IMR-90 (cell line): Measurements from ENCODE around the gene RPA4.

Experiments
- BHLHE40 ChIP-seq: fragments of 150-350 bp; IDR thresholded peaks from 2 replicates; pipeline ENCODE4 v1.6.1; 2016; ENCODE audit warnings: mild to moderate bottlenecking, low read depth, low read length
- CEBPB ChIP-seq: IDR thresholded peaks from 2 replicates; pipeline ENCODE4 v1.6.1; 2012; ENCODE audit warnings: low read depth, low read length, improper control_type of control experiment
- CHD1 ChIP-seq: IDR thresholded peaks from 2 replicates; pipeline ENCODE4 v1.6.1; 2012; ENCODE audit warnings: low read depth, low read length, improper control_type of control experiment
- ELK1 ChIP-seq: fragments of 150-350 bp; IDR thresholded peaks from 2 replicates; pipeline ENCODE4 v1.6.1; 2016; ENCODE audit warnings: low read depth, mild to moderate bottlenecking, low read length, moderate library complexity, borderline replicate concordance
- FOS ChIP-seq: fragments of 150-350 bp; IDR thresholded peaks from 2 replicates; pipeline ENCODE4 v1.6.1; 2016; ENCODE audit warnings: low read depth, low read length
- MAZ ChIP-seq: IDR thresholded peaks from 2 replicates; pipeline ENCODE4 v1.6.1; 2012; ENCODE audit warnings: low read depth, mild to moderate bottlenecking, low read length, improper control_type of control experiment, moderate library complexity, borderline replicate concordance
- MXI1 ChIP-seq: IDR thresholded peaks from 2 replicates; pipeline ENCODE4 v1.6.1; 2012; ENCODE audit warnings: low read depth, mild to moderate bottlenecking, low read length, moderate library complexity, borderline replicate concordance
- POLR2A ChIP-seq: IDR thresholded peaks from 2 replicates; pipeline ENCODE4 v1.6.1; 2012; ENCODE audit warnings: mild to moderate bottlenecking, low read depth, low read length
- RAD21 ChIP-seq: IDR thresholded peaks from 2 replicates; pipeline ENCODE4 v1.6.1; 2012; ENCODE audit warnings: low read length, improper control_type of control experiment
- RCOR1 ChIP-seq: IDR thresholded peaks from 2 replicates; pipeline ENCODE4 v1.6.1; 2012; ENCODE audit warnings: mild to moderate bottlenecking, low read length, improper control_type of control experiment; ENCODE audit not compliant: insufficient replicate concordance
- SMC3 ChIP-seq: fragments of 150-350 bp; IDR thresholded peaks from 2 replicates; pipeline ENCODE4 v1.6.1; 2016; ENCODE audit warnings: low read depth, mild to moderate bottlenecking, antibody characterized with exemption, low read length, moderate library complexity
- USF2 ChIP-seq: fragments of 150-350 bp; IDR thresholded peaks from 2 replicates; pipeline ENCODE4 v1.6.1; 2017; ENCODE audit warnings: mild to moderate bottlenecking, antibody characterized with exemption, low read length, low read depth
- TF ChIP-seq, protein P1 (sequence below): conservative IDR thresholded peaks from 2 replicates; pipeline ENCODE4 v1.5.1; 2012; ENCODE audit warnings: mild to moderate bottlenecking, low read depth, low read length, improper control_type of control experiment

DNA sequence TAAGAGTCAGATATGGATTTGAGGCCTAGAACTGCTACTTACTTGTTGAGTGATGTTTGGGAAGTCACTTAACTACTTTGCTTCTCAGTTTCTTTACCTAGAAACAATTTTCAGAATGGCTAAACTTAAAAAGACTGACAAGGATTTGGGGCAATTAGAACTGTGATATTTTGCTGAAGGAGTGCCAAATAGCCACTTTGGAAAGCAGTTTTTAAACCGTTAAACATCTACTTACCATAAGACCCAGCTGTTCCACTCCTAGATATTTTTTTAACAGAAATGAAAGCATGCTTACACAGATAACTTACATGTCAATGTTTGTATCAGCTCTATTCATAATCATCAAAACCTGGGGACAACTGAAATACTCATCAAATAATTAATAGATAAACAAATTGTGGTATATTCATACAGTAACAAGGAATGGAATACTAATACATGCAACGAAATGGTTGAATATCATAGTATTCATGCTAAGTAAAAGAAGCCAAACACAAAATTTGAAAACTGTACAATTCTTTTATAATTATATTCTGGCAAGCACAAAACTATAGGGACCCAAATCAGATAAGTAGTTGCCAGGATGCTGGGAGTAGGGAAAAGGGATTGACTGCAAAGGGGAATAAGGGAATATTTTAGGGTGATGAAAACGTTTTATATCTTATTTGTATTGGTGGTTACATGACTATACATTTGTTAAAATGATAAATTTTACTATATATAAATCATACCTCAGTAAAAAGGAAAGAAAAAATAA is 24.0 kb downstream of the RPA4 start:
- no peak for TF ChIP-seq CEBPB
- no peak for TF ChIP-seq SMC3
- TF ChIP-seq, protein P1, sequence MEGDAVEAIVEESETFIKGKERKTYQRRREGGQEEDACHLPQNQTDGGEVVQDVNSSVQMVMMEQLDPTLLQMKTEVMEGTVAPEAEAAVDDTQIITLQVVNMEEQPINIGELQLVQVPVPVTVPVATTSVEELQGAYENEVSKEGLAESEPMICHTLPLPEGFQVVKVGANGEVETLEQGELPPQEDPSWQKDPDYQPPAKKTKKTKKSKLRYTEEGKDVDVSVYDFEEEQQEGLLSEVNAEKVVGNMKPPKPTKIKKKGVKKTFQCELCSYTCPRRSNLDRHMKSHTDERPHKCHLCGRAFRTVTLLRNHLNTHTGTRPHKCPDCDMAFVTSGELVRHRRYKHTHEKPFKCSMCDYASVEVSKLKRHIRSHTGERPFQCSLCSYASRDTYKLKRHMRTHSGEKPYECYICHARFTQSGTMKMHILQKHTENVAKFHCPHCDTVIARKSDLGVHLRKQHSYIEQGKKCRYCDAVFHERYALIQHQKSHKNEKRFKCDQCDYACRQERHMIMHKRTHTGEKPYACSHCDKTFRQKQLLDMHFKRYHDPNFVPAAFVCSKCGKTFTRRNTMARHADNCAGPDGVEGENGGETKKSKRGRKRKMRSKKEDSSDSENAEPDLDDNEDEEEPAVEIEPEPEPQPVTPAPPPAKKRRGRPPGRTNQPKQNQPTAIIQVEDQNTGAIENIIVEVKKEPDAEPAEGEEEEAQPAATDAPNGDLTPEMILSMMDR: no peak
- no peak for TF ChIP-seq POLR2A
- no peak for TF ChIP-seq MAZ
- no peak for TF ChIP-seq RAD21
- TF ChIP-seq RCOR1: no peak
- TF ChIP-seq FOS: no peak
- no peak for TF ChIP-seq MXI1
- TF ChIP-seq USF2: no peak
- TF ChIP-seq BHLHE40: no peak
- TF ChIP-seq CHD1: no peak
- no peak for TF ChIP-seq ELK1
